Trophoblast cell (in vitro differentiated cells and primary cell): ENCODE results near the gene SF3B2.

Experiments
- DNase-seq, 2 donors: peaks; one replicate each; pipeline ENCODE4 v3.0.0-alpha.2; 2016
- H2AFZ ChIP-seq: 2 replicates; pipeline ENCODE4 v1.6.1; 2013; ENCODE audit warnings: low read length, moderate library complexity, mild to moderate bottlenecking; ENCODE audit not compliant: insufficient read depth, poor library complexity
- H2AK5ac ChIP-seq: 2 replicates; pipeline ENCODE4 v1.6.1; 2013; ENCODE audit warnings: mild to moderate bottlenecking, low read length
- H2BK120ac ChIP-seq: 2 replicates; pipeline ENCODE4 v1.6.1; 2013; ENCODE audit warnings: low read length, mild to moderate bottlenecking, moderate library complexity; ENCODE audit not compliant: insufficient read depth, poor library complexity
- H2BK12ac ChIP-seq: 2 replicates; pipeline ENCODE4 v1.6.1; 2013; ENCODE audit warnings: mild to moderate bottlenecking, low read length, moderate library complexity
- H2BK5ac ChIP-seq: 2 replicates; pipeline ENCODE4 v1.6.1; 2013; ENCODE audit warnings: low read length, low read depth, moderate library complexity, mild to moderate bottlenecking; ENCODE audit not compliant: poor library complexity
- H3K14ac ChIP-seq: 2 replicates; pipeline ENCODE4 v1.6.1; 2013; ENCODE audit warnings: mild to moderate bottlenecking, low read length
- H3K18ac ChIP-seq: 2 replicates; pipeline ENCODE4 v1.6.1; 2013; ENCODE audit warnings: mild to moderate bottlenecking, low read length
- H3K23ac ChIP-seq: 2 replicates; pipeline ENCODE4 v1.6.1; 2013; ENCODE audit warnings: low read length
- H3K27ac ChIP-seq: 2 replicates; pipeline ENCODE4 v1.5.1; 2013; ENCODE audit warnings: low read depth, mild to moderate bottlenecking, inconsistent platforms, low read length, moderate library complexity
- H3K27me3 ChIP-seq: 2 replicates; pipeline ENCODE4 v1.6.1; 2013; ENCODE audit warnings: inconsistent platforms, mild to moderate bottlenecking, low read length, moderate library complexity; ENCODE audit not compliant: insufficient read depth
- H3K36me3 ChIP-seq, 2 experiments: 1 replicate in 1 of 2; 2 replicates in 1 of 2; pipeline ENCODE4 v1.6.1; 2013; ENCODE audit warnings: low read length in 2 of 2, mild to moderate bottlenecking in 2 of 2, moderate library complexity in 1 of 2; ENCODE audit not compliant: insufficient read depth in 2 of 2, control insufficient read depth in 1 of 2
- H3K4ac ChIP-seq: 2 replicates; pipeline ENCODE4 v1.6.1; 2013; ENCODE audit warnings: low read depth, mild to moderate bottlenecking, low read length, moderate library complexity
- H3K4me1 ChIP-seq, 2 experiments: 1 replicate in 1 of 2; 2 replicates in 1 of 2; pipeline ENCODE4 v1.6.1; 2013; ENCODE audit warnings: low read length in 2 of 2, mild to moderate bottlenecking in 2 of 2, moderate library complexity in 1 of 2; ENCODE audit not compliant: insufficient read depth in 2 of 2, control insufficient read depth in 1 of 2
- H3K4me2 ChIP-seq: 2 replicates; pipeline ENCODE4 v1.6.1; 2013; ENCODE audit warnings: inconsistent platforms, mild to moderate bottlenecking, low read length, moderate library complexity
- H3K4me3 ChIP-seq: 2 replicates; pipeline ENCODE4 v1.5.1; 2013; ENCODE audit warnings: mild to moderate bottlenecking, low read depth, low read length, inconsistent platforms
- H3K79me1 ChIP-seq: one replicate; pipeline ENCODE4 v1.6.1; 2013; ENCODE audit warnings: low read length
- H3K79me2 ChIP-seq: 2 replicates; pipeline ENCODE4 v1.6.1; 2013; ENCODE audit warnings: low read length, mild to moderate bottlenecking; ENCODE audit not compliant: control insufficient read depth, insufficient read depth, poor library complexity
- H3K9ac ChIP-seq: 2 replicates; pipeline ENCODE4 v1.6.1; 2013; ENCODE audit warnings: mild to moderate bottlenecking, low read length
- H3K9me3 ChIP-seq: 2 replicates; pipeline ENCODE4 v1.6.1; 2013; ENCODE audit warnings: low read depth, mild to moderate bottlenecking, control low read depth, inconsistent platforms, low read length; ENCODE audit not compliant: insufficient read depth
- H4K12ac ChIP-seq: 2 replicates; pipeline ENCODE4 v1.6.1; 2013; ENCODE audit warnings: low read depth, mild to moderate bottlenecking, low read length, moderate library complexity
- H4K8ac ChIP-seq: 2 replicates; pipeline ENCODE4 v1.6.1; 2013; ENCODE audit warnings: low read depth, mild to moderate bottlenecking, low read length, moderate library complexity
- H4K91ac ChIP-seq: one replicate; pipeline ENCODE4 v1.6.1; 2013; ENCODE audit warnings: low read depth, mild to moderate bottlenecking, low read length, moderate library complexity
- WGBS: extraction: QIAGEN DNeasy Blood & Tissue Kit; methylation state at CpG from one replicate; pipeline ENCODE4 v1.1.7; 2013; ENCODE audit warnings: missing lambda C conversion rate; ENCODE audit not compliant: insufficient read length, insufficient coverage; ENCODE audit errors: extremely low coverage; 5-methylcytosine and 5-hydroxymethylcytosine counted together

Gene SF3B2

GRCh38 chr11:66072518-66072917, 20.4 kb downstream of the SF3B2 start:
- no peak overlapping the region for H3K18ac ChIP-seq
- H3K9ac ChIP-seq = no peak overlapping the region
- WGBS = no CpG with 5 or more reads among the region's 8 CpGs
- H3K79me2 ChIP-seq = peaks cover 13% of the 10 kb centered on the region
- no peak overlapping the region for H2AFZ ChIP-seq
- no peak overlapping the region for H2BK120ac ChIP-seq
- no peak overlapping the region for H3K4me2 ChIP-seq
- peaks cover 20 to 28% of the 10 kb centered on the region in 2 experiments for H3K36me3 ChIP-seq
- H3K4me1 ChIP-seq = peaks cover 4 to 6% of the 10 kb centered on the region in 2 experiments
- H4K91ac ChIP-seq = no peak overlapping the region
- no peak overlapping the region for H4K12ac ChIP-seq
- H3K4me3 ChIP-seq = no peak overlapping the region
- H3K27me3 ChIP-seq = no peaks in the 10 kb centered on the region
- peak overlapping the region; percentile 82 for H3K4ac ChIP-seq
- H2BK5ac ChIP-seq = no peak overlapping the region
- DNase-seq = no peak
- no peak overlapping the region for H2BK12ac ChIP-seq
- H2AK5ac ChIP-seq = no peak overlapping the region
- no peak overlapping the region for H3K14ac ChIP-seq
- no peaks in the 10 kb centered on the region for H3K9me3 ChIP-seq
- H3K27ac ChIP-seq = no peak overlapping the region
- H3K23ac ChIP-seq = no peak overlapping the region
- peaks cover 20% of the 10 kb centered on the region for H3K79me1 ChIP-seq
- no peak overlapping the region for H4K8ac ChIP-seq

- no CpG with 5 or more reads among the region's 1 CpG for whole genome bisulfite sequencing
- no peak overlapping the region for H2BK5ac ChIP-seq
- H3K4me2 ChIP-seq = no peak overlapping the region
- no peak overlapping the region for H2BK12ac ChIP-seq
- no peak overlapping the region for H2AK5ac ChIP-seq
- H3K9ac ChIP-seq = no peak overlapping the region
- H3K79me1 ChIP-seq = peaks cover 20% of the 10 kb centered on the region
- no peak for DNase-seq
- no peak overlapping the region for H3K4ac ChIP-seq
- no peak overlapping the region for H3K23ac ChIP-seq
- no peaks in the 10 kb centered on the region for H3K9me3 ChIP-seq
- no peak overlapping the region for H3K27ac ChIP-seq
- no peak overlapping the region for H2AFZ ChIP-seq
- H3K27me3 ChIP-seq = no peaks in the 10 kb centered on the region
- H4K8ac ChIP-seq = no peak overlapping the region
- H3K18ac ChIP-seq = no peak overlapping the region
- no peak overlapping the region for H3K14ac ChIP-seq
- no peak overlapping the region for H3K4me3 ChIP-seq
- H4K91ac ChIP-seq = no peak overlapping the region
- H4K12ac ChIP-seq = no peak overlapping the region
- peaks cover 9 to 17% of the 10 kb centered on the region in 2 experiments for H3K36me3 ChIP-seq
- peaks cover 4 to 8% of the 10 kb centered on the region in 2 experiments for H3K4me1 ChIP-seq
- H3K79me2 ChIP-seq = peaks cover 13% of the 10 kb centered on the region
- H2BK120ac ChIP-seq = no peak overlapping the region
Observed at GRCh38 chr11:66073669-66074068, 21.5 kb downstream of the SF3B2 start.

- Histone ChIP-seq H2BK12ac (no peak overlapping the region), H3K36me3 (peaks cover 4 to 11% of the 10 kb centered on the region in 2 experiments), H3K4me1 (peaks cover under 1 to 11% of the 10 kb centered on the region in 2 experiments), H3K4me2 (no peak overlapping the region), H2BK120ac (no peak overlapping the region), H3K27me3 (no peaks in the 10 kb centered on the region), H3K4ac (no peak overlapping the region), H4K91ac (no peak overlapping the region), H4K8ac (no peak overlapping the region), H4K12ac (no peak overlapping the region), H3K79me2 (peaks cover 8% of the 10 kb centered on the region), H2BK5ac (no peak overlapping the region), H2AK5ac (no peak overlapping the region), H3K4me3 (no peak overlapping the region), H3K27ac (no peak overlapping the region), H3K14ac (no peak overlapping the region), H3K9me3 (no peaks in the 10 kb centered on the region), H2AFZ (no peak overlapping the region), H3K18ac (no peak overlapping the region), H3K23ac (no peak overlapping the region), H3K79me1 (peaks cover 12% of the 10 kb centered on the region), H3K9ac (no peak overlapping the region)
- WGBS = no CpG with 5 or more reads among the region's 4 CpGs
- no peak for DNase-seq
Observed at GRCh38 chr11:66075273-66075672, 23.1 kb downstream of the SF3B2 start.

- no CpG with 5 or more reads among the region's 9 CpGs for WGBS
Observed at GRCh38 chr11:66076561-66076960, 24.4 kb downstream of the SF3B2 start.

More at GRCh38 chr11:66076561-66076960, 24.4 kb downstream of the SF3B2 start:
- Histone ChIP-seq H3K27ac (no peak overlapping the region), H2AK5ac (no peak overlapping the region), H3K27me3 (no peaks in the 10 kb centered on the region), H3K79me1 (peaks cover 5% of the 10 kb centered on the region), H2BK5ac (no peak overlapping the region), H2AFZ (no peak overlapping the region), H3K4me3 (no peak overlapping the region), H3K9ac (no peak overlapping the region), H2BK12ac (peak overlapping the region; percentile 54), H3K18ac (no peak overlapping the region), H4K91ac (no peak overlapping the region), H4K12ac (no peak overlapping the region), H3K4ac (peak overlapping the region; percentile 30), H3K14ac (no peak overlapping the region), H3K9me3 (no peaks in the 10 kb centered on the region), H3K36me3 (peaks cover 4 to 11% of the 10 kb centered on the region in 2 experiments), H3K4me2 (no peak overlapping the region), H3K79me2 (peaks cover 5% of the 10 kb centered on the region), H3K23ac (no peak overlapping the region), H3K4me1 (peaks cover 6 to 17% of the 10 kb centered on the region in 2 experiments), H4K8ac (peak overlapping the region; percentile 10), H2BK120ac (no peak overlapping the region)
- DNase-seq = peak in 1 of 2 donors; percentile 41
